K562 (cell line): Measurements from ENCODE around the gene ARL8A. TPM values are rescaled to one million over a fixed set of nuclear protein-coding genes. Genes with fewer than 3 reads are reported as not detected.

Source experiments
- BMI1 ChIP-seq: fragments of 150-350 bp; IDR thresholded peaks from 2 replicates; pipeline ENCODE4 v1.6.1; 2014; ENCODE audit warnings: low read length
- BRD9 ChIP-seq: fragments of 450-650 bp; IDR thresholded peaks from 2 replicates; pipeline ENCODE4 v1.6.1; 2018; ENCODE audit warnings: low read depth; ENCODE audit not compliant: partially characterized antibody
- CBX5 ChIP-seq: IDR thresholded peaks from 2 replicates; pipeline ENCODE4 v1.6.1; 2014; ENCODE audit warnings: low read depth, borderline replicate concordance
- E2F4 ChIP-seq: sonication (generic); formaldehyde crosslinking; IDR thresholded peaks from 2 replicates; pipeline ENCODE4 v1.8.0; 2022; ENCODE audit warnings: mild to moderate bottlenecking, low read depth, missing genetic modification reagents
- E4F1 ChIP-seq: fragments of 250-450 bp; sonication (Bioruptor Pico); IDR thresholded peaks from 2 replicates; pipeline ENCODE4 v1.5.0; 2021; ENCODE audit warnings: mild to moderate bottlenecking, borderline replicate concordance
- HNRNPLL ChIP-seq: fragments of 200-400 bp; formaldehyde crosslinking; IDR thresholded peaks from 2 replicates; pipeline ENCODE4 v1.6.1; 2017; ENCODE audit warnings: low read length, low read depth, mild to moderate bottlenecking; ENCODE audit not compliant: poor library complexity, severe bottlenecking
- JUND ChIP-seq, 2 experiments: IDR thresholded peaks; 2 replicates in 1 of 2; 3 replicates in 1 of 2; pipeline ENCODE4 v1.6.1; 2011; ENCODE audit warnings: borderline replicate concordance in 2 of 2, low read depth in 2 of 2, low read length in 2 of 2, improper control_type of control experiment in 1 of 2, missing biosample characterization in 1 of 2, missing genetic modification characterization in 1 of 2, missing genetic modification reagents in 1 of 2
- KLF16 ChIP-seq: IDR thresholded peaks from 2 replicates; pipeline ENCODE4 v1.6.1; 2016; ENCODE audit warnings: antibody characterized with exemption
- MBD1 ChIP-seq: fragments of 250-450 bp; sonication (Bioruptor Pico); IDR thresholded peaks from 2 replicates; pipeline ENCODE4 v1.8.0; 2022; ENCODE audit warnings: inconsistent platforms
- MYBL2 ChIP-seq, 2 experiments: fragments of 450-650 bp in 1 of 2; sonication (generic) in 1 of 2; formaldehyde crosslinking in 1 of 2; IDR thresholded peaks; 2 replicates each; pipeline versions ENCODE4 v1.6.1 to v1.8.1; 2017 to 2022; ENCODE audit warnings: borderline replicate concordance in 1 of 2, inconsistent platforms in 1 of 2, low read depth in 1 of 2, mild to moderate bottlenecking in 1 of 2, missing genetic modification reagents in 1 of 2, moderate library complexity in 1 of 2
- NBN ChIP-seq: fragments of 450-650 bp; IDR thresholded peaks from 2 replicates; pipeline ENCODE4 v1.6.1; 2016; ENCODE audit warnings: low read depth, mild to moderate bottlenecking
- NEUROD1 ChIP-seq: fragments of 150-350 bp; IDR thresholded peaks from 2 replicates; pipeline ENCODE4 v1.6.1; 2014; ENCODE audit warnings: borderline replicate concordance, low read length, low read depth; ENCODE audit not compliant: partially characterized antibody
- NFATC3 ChIP-seq: fragments of 450-650 bp; IDR thresholded peaks from 2 replicates; pipeline ENCODE4 v1.6.1; 2017; ENCODE audit warnings: mild to moderate bottlenecking
- NFRKB ChIP-seq: fragments of 450-650 bp; IDR thresholded peaks from 2 replicates; pipeline ENCODE4 v1.6.1; 2016; ENCODE audit warnings: low read depth
- NUFIP1 ChIP-seq: fragments of 450-650 bp; IDR thresholded peaks from 2 replicates; pipeline ENCODE4 v1.6.1; 2018; ENCODE audit not compliant: partially characterized antibody
- RBFOX2 ChIP-seq: fragments of 200-400 bp; formaldehyde crosslinking; IDR thresholded peaks from 2 replicates; pipeline ENCODE4 v1.6.1; 2017; ENCODE audit warnings: low read depth, mild to moderate bottlenecking, low read length, moderate library complexity
- SOX6 ChIP-seq: fragments of 450-650 bp; IDR thresholded peaks from 2 replicates; pipeline ENCODE4 v1.6.1; 2014; ENCODE audit warnings: mild to moderate bottlenecking
- TBP ChIP-seq: optimal IDR thresholded peaks from 2 replicates; pipeline ENCODE3; 2011; ENCODE audit warnings: low read depth, low read length, improper control_type of control experiment
- TCFL5 ChIP-seq: fragments of 250-450 bp; sonication (Bioruptor Pico); conservative IDR thresholded peaks from 2 replicates; pipeline ENCODE4 v1.6.1; 2021; ENCODE audit warnings: mild to moderate bottlenecking, moderate library complexity, matching md5 sums
- TEAD2 ChIP-seq: fragments of 450-650 bp; IDR thresholded peaks from 2 replicates; pipeline ENCODE4 v1.6.1; 2016; ENCODE audit warnings: missing genetic modification characterization, control low read depth, missing compliant biosample characterization
- XRCC4 ChIP-seq: IDR thresholded peaks from one replicate; pipeline ENCODE4 v1.6.1; 2011; ENCODE audit not compliant: insufficient read depth, insufficient read length; ENCODE audit errors: extremely low read depth
- ZNF12 ChIP-seq: sonication (generic); formaldehyde crosslinking; IDR thresholded peaks from 2 replicates; pipeline ENCODE4 v1.4.0; 2020; ENCODE audit warnings: mild to moderate bottlenecking, missing genetic modification reagents
- ZNF644 ChIP-seq: fragments of 200-800 bp; sonication (Bioruptor generic); IDR thresholded peaks from 2 replicates; pipeline ENCODE4 v1.6.1; 2016; ENCODE audit warnings: low read depth, missing genetic modification characterization, missing compliant biosample characterization
- polyA plus RNA-seq, 8 experiments: library from polyadenylated mRNA; depleted of rRNA in 4 of 8; stranded (reverse) in 5 of 8; unstranded in 3 of 8; fragments of >200 nt; fragmentation: Nextera tagmentation in 2 of 8; fragmentation: Illumina TruSeq in 1 of 8; extraction: Ambion mirVana in 2 of 8; extraction: Trizol in 1 of 8; gene quantifications; 2 replicates each; pipeline versions ENCODE4 v1.2.1 to v1.2.3, GENCODE V29; 2011 to 2014; ENCODE audit warnings: inconsistent platforms in 1 of 8, missing spikeins in 1 of 8
- total RNA-seq, 7 experiments: library from RNA; depleted of rRNA in 6 of 7; stranded (reverse); fragments of >200 nt in 6 of 7; fragmentation: Illumina TruSeq in 2 of 7; extraction: Trizol in 2 of 7; gene quantifications; 2 replicates each; pipeline versions ENCODE4 v1.2.1 to v1.2.3, GENCODE V29; 2011 to 2021; ENCODE audit warnings: low replicate concordance in 1 of 7

Gene ARL8A
- total and polyA plus RNA-seq, 9 of the 15 experiments (the other 6 are each of a cell fraction or from before 2014, with no cell fraction given): 0.17 to 27.3 (median 15.6) TPM

- no peak for TF ChIP-seq CBX5
- no peak for TF ChIP-seq BMI1
- TF ChIP-seq NUFIP1: no peak
- TF ChIP-seq NEUROD1: no peak
- no peak for TF ChIP-seq ZNF644 (tag)
- no peak for TF ChIP-seq KLF16
- no peak; the same call in 1 of the 2 replicates for TF ChIP-seq NBN
- no peak for TF ChIP-seq ZNF12 (CRISPR knock-in tag)
- TF ChIP-seq BRD9: peak; percentile 56
- no peak for TF ChIP-seq NFATC3
- no peak for TF ChIP-seq E2F4 (CRISPR knock-in tag)
- TF ChIP-seq E4F1 (CRISPR knock-in tag): no peak
- TF ChIP-seq RBFOX2: no peak
- TF ChIP-seq XRCC4: no peak
- TF ChIP-seq TBP: no peak
- no peak for TF ChIP-seq TCFL5 (CRISPR knock-in tag)
- TF ChIP-seq MYBL2 (IDR thresholded peaks at IDR 0.05; ENCODE audit: low read depth): no peak
- TF ChIP-seq MYBL2 (CRISPR knock-in tag; IDR thresholded peaks at IDR 0.05; ENCODE audit: borderline replicate concordance): no peak
- TF ChIP-seq TEAD2 (tag): no peak
- no peak for TF ChIP-seq HNRNPLL
- no peak for TF ChIP-seq SOX6
- TF ChIP-seq MBD1 (CRISPR knock-in tag): no peak
- TF ChIP-seq NFRKB: 0 out of 2 replicates have a peak, but pooled peaks have one; percentile 49
- TF ChIP-seq JUND (IDR thresholded peaks at IDR 0.05; ENCODE audit: borderline replicate concordance, low read depth, low read length): peak; percentile 69; the same call in 1 of the 2 replicates
- TF ChIP-seq JUND (tag; IDR thresholded peaks at IDR 0.05; ENCODE audit: borderline replicate concordance, low read depth, low read length): peak; percentile 25; the same call in 2 of the 3 replicates
Observed at GRCh38 chr1:202105571-202106339, 38.8 kb downstream of the ARL8A start (continued).
